SKM-1 (cell line): ENCODE data around the gene CELF2.
A peak's percentile ranks its signal among the peaks of the same experiment; 100 is the strongest.
"Not testable (repeated sequence)": the region's sequence is repeated elsewhere in the genome, so short reads cannot be mapped to it uniquely, and the experiment has no call there.

Experiments used
- DNase-seq: peaks from one replicate; lab custom pipeline; 2025; ENCODE audit not compliant: unreplicated experiment; lab: John Stamatoyannopoulos, UW

The CELF2 gene

GRCh38 chr10:11120711-11121110 is 103.0 kb downstream of the CELF2 start:
- no peak for DNase-seq

DNA sequence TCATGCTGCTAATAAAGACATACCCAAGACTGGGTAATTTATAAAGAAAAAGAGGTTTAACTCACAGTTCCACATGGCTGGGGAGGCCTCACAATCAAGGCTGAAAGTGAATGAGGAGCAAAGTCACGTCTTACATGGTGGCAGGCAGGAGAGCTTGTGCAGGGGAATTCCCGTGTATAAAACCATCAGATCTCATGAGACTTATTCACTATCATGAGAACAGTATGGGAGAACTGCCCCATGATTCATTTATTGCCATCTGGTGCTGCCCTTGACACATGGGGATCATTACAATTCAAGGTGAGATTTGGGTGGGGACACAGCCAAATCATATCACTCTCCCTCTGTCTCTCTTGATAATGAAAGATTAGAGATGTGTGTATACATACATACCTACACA is 106.2 kb downstream of the CELF2 start:
- DNase-seq: not testable (repeated sequence)

DNA sequence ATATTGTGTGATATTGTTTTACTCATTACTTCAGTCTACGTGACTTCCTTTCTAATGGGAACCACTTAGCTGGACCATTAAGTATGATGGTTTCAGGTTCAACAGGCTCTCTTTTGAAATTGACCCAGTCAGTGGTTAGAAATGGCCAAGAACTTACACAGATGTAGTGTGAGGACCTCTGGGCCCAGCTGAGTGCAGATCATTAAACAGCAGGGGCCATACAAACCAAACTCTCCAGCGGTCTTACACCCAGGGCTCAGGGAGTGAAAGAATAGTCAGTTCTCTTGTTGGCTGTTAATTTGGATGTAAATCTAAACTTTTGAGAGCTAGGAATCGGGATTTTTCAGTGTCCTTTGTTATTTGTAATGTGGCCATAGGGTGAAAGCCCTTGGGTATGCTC is 107.3 kb downstream of the CELF2 start:
- no peak for DNase-seq

DNA sequence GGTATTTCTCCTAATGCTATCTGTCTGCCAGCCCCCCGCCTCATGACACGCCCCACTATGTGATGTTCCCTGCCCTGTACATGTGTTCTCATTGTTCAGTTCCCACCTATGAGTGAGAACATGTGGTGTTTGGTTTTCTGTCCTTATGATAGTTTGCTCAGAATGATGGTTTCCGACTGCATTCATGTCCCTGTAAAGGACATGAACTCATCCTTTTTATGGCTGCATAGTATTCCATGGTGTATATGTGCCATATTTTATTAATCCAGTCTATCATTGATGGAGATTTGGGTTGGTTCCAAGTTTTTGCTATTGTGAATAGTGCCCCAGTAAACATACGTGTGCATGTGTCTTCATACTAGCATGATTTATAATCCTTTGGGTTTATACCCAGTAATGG is 109.3 kb downstream of the CELF2 start:
- DNase-seq: not testable (repeated sequence)

DNA sequence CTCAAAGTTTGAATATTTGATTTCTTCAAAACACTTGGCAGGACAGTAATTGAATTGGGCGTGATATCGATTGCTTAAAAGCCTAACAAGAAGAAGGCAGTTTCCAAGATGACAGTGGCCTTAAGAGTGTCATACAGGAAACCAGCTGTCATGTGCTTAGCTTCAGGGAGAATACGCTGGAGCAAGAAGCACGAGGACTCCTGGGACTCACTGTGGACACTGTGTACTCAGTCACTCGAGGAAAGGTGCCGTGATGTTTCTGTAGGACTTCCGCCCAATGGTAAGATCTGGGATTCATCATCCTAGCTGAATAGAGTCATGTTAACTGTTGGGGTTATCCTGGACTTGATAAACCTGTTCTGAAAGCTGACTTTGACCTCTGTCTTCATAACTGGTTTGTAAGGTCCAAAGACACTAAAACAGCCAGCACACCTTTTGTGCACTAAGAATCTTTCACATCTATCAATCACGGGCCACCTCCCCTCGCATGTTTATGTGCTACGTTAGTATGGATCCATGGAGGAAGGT is 113.5 kb downstream of the CELF2 start:
- no peak for DNase-seq

DNA sequence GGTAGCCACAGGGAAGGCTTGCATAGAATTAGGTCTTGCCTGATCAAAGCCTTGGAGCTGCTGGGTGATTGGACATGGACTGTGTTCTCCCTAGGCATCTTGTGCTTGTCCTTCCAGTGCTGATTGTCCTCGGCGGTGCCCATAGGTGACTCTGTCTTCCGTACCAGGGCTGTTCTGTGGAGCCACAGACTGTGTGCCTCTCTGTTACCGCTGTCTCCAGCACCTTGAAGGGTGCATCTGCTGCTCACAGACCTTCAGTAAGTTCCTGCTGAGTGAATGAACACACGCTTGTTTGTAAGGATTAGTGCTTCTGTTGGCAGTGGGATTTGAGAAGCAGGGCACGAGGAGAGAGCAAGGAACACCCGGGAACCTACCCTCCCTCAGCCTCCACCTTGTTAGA is 116.7 kb downstream of the CELF2 start:
- DNase-seq: no peak

DNA sequence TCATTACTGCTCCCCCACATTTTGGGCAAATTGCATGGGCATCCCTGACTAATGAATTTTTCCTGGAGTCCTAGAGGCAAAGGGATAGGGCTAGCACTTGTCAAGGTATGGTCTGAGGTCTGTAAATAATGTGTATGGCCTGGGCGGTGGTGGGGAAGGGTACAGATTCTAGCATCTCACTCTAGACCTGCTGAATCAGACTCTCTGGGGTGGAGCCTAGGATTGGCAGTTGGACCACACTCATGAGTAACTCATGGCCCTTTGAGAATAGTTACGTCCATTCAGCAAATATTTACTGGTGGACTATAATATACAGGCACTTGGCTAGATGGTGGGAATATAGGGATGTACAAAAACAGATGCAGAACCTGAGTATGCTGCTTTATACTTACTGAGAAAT is 118.0 kb downstream of the CELF2 start:
- DNase-seq: no peak

DNA sequence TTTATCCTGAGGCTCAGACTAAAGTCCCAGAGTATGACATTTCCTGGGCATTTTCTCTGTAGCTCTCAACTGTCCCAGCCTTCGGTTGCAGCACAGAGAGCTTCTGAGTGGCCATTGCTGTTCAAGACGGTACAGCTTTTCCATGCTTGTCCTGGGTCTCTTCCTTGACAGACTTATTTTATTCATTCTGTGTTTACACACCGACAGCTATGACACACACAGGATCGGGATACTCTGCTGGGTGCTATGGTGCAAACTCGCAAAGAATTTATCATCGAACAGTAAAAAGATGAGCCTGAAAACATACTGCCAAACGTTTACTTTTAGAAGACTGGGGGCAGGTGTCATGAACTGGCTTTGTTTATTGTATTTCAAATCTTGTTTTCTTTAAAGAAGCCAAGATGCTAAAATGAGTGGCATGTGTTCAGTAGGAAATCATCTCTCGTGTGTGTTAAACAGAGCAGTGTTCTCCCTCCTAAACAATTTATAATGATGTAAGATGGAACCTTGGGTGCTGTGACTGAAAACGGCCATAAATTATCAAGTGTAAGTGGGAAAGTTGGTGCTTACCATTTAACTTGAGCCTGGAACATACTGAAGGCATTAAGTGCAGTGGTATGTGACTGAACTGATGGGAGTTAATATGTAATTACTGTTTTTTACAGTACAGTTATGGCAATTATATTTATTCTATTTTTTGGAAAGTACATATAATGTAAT is 120.8 kb downstream of the CELF2 start:
- no peak for DNase-seq

GRCh38 chr10:11140963-11141362 is 123.3 kb downstream of the CELF2 start:
- DNase-seq: no peak

DNA sequence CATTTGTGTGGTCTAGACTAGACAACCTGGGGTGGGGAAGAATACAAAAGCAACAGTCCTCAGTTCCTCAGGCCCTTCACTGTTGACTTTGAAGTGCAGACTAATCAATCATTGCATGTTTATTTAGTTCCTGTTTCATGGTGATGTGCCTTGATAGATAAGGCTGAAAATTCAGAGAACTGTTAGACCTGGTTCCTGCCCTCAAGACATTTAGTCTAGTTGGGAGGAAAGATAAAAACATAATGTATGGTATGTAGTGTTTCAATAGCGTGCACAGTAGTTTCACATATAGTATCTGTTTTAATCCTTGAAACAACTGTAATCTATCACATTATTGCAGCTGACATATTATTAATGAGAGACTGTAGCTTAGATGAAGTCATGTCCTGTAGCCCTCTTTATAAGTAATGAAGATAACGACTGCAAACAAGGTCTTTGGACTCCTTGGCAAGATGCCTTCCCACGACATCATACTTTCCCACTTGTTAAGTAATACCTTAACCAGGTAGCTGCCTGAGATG is 124.0 kb downstream of the CELF2 start:
- no peak for DNase-seq

DNA sequence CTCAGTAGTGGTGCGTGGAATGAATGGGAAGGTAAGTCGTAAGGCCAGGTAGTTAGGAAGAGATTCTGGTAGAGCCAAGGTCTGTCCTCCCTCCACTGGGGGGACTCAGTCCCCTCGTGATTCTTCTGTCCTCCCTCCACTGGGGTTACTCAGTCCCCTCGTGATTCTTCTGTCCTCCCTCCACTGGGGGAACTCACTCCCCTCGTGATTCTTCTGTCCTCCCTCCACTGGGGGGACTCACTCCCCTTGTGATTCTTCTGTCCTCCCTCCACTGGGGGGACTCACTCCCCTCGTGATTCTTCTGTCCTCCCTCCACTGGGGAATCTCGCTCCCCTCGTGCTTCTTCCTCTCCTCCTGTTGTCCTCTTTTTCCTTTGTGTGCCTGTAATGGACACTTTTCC is 125.1 kb downstream of the CELF2 start:
- DNase-seq: no peak

- no peak for DNase-seq
Measured at GRCh38 chr10:11143242-11143641, 125.6 kb downstream of the CELF2 start.

GRCh38 chr10:11144626-11145494 is 127.2 kb downstream of the CELF2 start:
- no peak for DNase-seq

DNA sequence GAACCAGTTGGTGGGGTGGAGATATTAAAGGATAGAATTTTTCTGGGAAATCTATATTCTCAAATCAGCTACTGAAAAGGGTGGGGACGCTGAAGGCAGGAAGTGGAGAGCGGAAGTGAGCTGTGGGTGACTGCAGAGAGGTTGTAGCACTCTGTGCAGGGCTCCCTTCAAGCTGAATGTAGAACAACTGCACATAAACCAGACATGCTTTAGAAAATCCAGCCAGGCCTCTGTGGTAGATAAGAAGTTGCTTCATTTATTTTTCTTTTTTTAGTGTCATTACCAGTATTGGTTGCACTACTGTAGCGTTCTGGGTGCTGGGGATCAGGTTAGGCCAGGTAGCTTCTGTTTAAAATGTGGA is 127.8 kb downstream of the CELF2 start:
- DNase-seq: peak; percentile 25

GRCh38 chr10:11146402-11147171 is 128.9 kb downstream of the CELF2 start:
- DNase-seq: no peak

DNA sequence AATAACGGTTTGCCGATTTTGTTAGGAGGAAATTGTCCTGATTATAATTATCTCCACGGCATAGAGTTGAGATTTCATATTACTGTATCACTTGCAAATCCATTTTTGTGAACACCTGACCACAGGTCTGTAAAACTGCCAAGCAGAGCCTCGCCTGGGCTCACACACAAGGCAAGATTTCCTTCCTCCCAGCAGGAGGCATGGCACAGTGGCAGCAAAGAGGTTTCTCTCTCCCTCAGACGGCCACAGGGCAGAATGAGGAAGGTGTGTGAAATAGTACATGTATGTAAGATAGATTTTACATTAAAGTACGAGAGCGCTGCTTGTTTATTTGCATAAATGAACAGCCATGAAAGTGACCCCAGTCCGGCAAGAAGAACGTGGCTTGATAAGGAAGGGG is 130.1 kb downstream of the CELF2 start:
- DNase-seq: no peak

GRCh38 chr10:11148142-11149028 is 130.7 kb downstream of the CELF2 start:
- DNase-seq: no peak

GRCh38 chr10:11149807-11150141 is 132.1 kb downstream of the CELF2 start:
- no peak for DNase-seq

GRCh38 chr10:11150231-11150731 is 132.6 kb downstream of the CELF2 start:
- no peak for DNase-seq

DNA sequence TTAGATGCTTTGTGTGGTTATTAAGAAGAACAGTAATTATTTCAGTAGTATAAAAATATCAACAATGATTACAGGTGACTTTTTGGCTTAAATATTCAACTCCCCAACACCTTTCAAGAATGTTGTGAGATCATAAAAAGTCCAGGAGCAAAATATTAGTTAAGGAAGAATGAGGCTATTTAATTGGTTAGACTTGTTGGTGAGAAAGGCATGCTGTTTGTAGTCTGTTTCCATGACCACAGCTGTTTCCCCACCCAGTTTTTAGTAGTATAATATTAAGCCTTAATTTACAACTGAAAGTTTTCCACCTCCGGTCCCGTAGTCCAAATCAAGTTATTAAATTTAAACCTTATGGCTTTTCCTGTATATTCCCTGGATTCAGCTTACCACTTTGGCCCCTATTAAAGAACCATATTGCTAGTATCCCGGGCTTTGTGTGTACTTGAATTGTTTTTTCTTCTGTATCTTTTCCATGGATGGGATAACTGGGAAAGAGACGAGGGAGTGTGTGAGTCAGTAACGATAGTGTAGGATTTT is 133.3 kb downstream of the CELF2 start:
- DNase-seq: no peak
